IPS-18a (cell line): ENCODE data around the gene PSMB10.
"Not testable (repeated sequence)": the region's sequence is repeated elsewhere in the genome, so short reads cannot be mapped to it uniquely, and the experiment has no call there.

ENCODE experiments used
- H3K27ac ChIP-seq: one replicate; pipeline ENCODE4 v1.5.1; 2013; ENCODE audit warnings: low read length
- H3K27me3 ChIP-seq: one replicate; pipeline ENCODE4 v1.6.1; 2013; ENCODE audit warnings: mild to moderate bottlenecking, low read length; ENCODE audit not compliant: control insufficient read depth, insufficient read depth
- H3K36me3 ChIP-seq: one replicate; pipeline ENCODE4 v1.6.1; 2013; ENCODE audit warnings: low read depth, low read length; ENCODE audit not compliant: control insufficient read depth
- H3K4me1 ChIP-seq: one replicate; pipeline ENCODE4 v1.6.1; 2013; ENCODE audit warnings: low read depth, low read length; ENCODE audit not compliant: control insufficient read depth
- H3K4me3 ChIP-seq: one replicate; pipeline ENCODE4 v1.5.1; 2013; ENCODE audit warnings: low read length
- H3K9ac ChIP-seq: one replicate; pipeline ENCODE4 v1.6.1; 2013; ENCODE audit warnings: mild to moderate bottlenecking, low read length, moderate library complexity
- H3K9me3 ChIP-seq: one replicate; pipeline ENCODE4 v1.6.1; 2013; ENCODE audit warnings: low read depth, low read length; ENCODE audit not compliant: control insufficient read depth

PSMB10 gene

GRCh38 chr16:67936124-67936879 is at the start of gene PSMB10:
Gene PSMB10, minus strand, starts transcription at chr16:67936850. Its CDS starts 101 bp downstream, at chr16:67936749.
- H3K36me3 ChIP-seq: no peaks in the 10 kb centered on the region
- peak within 1 kb of the TSS; percentile 37 for H3K27ac ChIP-seq
- H3K27me3 ChIP-seq: no peaks in the 10 kb centered on the region
- H3K9ac ChIP-seq: peak within 1 kb of the TSS; percentile 79
- H3K9me3 ChIP-seq: no peaks in the 10 kb centered on the region
- H3K4me1 ChIP-seq: no peaks in the 10 kb centered on the region
- peak within 1 kb of the TSS; percentile 96 for H3K4me3 ChIP-seq

- Histone ChIP-seq H3K27ac (no peak overlapping the region), H3K4me1 (no peaks in the 10 kb centered on the region), H3K36me3 (no peaks in the 10 kb centered on the region), H3K9me3 (no peaks in the 10 kb centered on the region), H3K4me3 (no peak overlapping the region), H3K9ac (no peak overlapping the region), H3K27me3 (no peaks in the 10 kb centered on the region)
Measured at GRCh38 chr16:67982011-67982696, 45.5 kb upstream of the PSMB10 start.

GRCh38 chr16:67979955-67980678 is 43.5 kb upstream of the PSMB10 start, which contains the start of gene DPEP3:
Gene DPEP3, minus strand, starts transcription at chr16:67980499. Its CDS starts 119 bp downstream, at chr16:67980380.
- Histone ChIP-seq H3K4me3 (no peak within 1 kb of the TSS), H3K27me3 (no peaks in the 10 kb centered on the region), H3K27ac (no peak within 1 kb of the TSS), H3K36me3 (no peaks in the 10 kb centered on the region), H3K4me1 (no peaks in the 10 kb centered on the region), H3K9ac (no peak within 1 kb of the TSS), H3K9me3 (no peaks in the 10 kb centered on the region)

GRCh38 chr16:67977469-67978227 is 41.0 kb upstream of the PSMB10 start:
- Histone ChIP-seq H3K36me3 (no peaks in the 10 kb centered on the region), H3K27me3 (no peaks in the 10 kb centered on the region), H3K9ac (no peak overlapping the region), H3K4me3 (no peak overlapping the region), H3K4me1 (no peaks in the 10 kb centered on the region), H3K27ac (no peak overlapping the region), H3K9me3 (no peaks in the 10 kb centered on the region)

GRCh38 chr16:67977005-67977404 is 40.4 kb upstream of the PSMB10 start:
- H3K27ac ChIP-seq: no peak overlapping the region
- no peak overlapping the region for H3K4me3 ChIP-seq
- H3K9ac ChIP-seq: no peak overlapping the region
- no peaks in the 10 kb centered on the region for H3K4me1 ChIP-seq
- H3K36me3 ChIP-seq: no peaks in the 10 kb centered on the region
- no peaks in the 10 kb centered on the region for H3K9me3 ChIP-seq
- H3K27me3 ChIP-seq: no peaks in the 10 kb centered on the region

- no peak overlapping the region for H3K9ac ChIP-seq
- no peaks in the 10 kb centered on the region for H3K36me3 ChIP-seq
- no peaks in the 10 kb centered on the region for H3K27me3 ChIP-seq
- H3K4me3 ChIP-seq: no peak overlapping the region
- H3K9me3 ChIP-seq: no peaks in the 10 kb centered on the region
- H3K27ac ChIP-seq: no peak overlapping the region
- H3K4me1 ChIP-seq: no peaks in the 10 kb centered on the region
Measured at GRCh38 chr16:67976205-67976604, 39.6 kb upstream of the PSMB10 start.

GRCh38 chr16:67975321-67976105 is 38.9 kb upstream of the PSMB10 start:
- H3K27ac ChIP-seq: no peak overlapping the region
- H3K4me3 ChIP-seq: no peak overlapping the region
- no peaks in the 10 kb centered on the region for H3K4me1 ChIP-seq
- no peak overlapping the region for H3K9ac ChIP-seq
- H3K9me3 ChIP-seq: no peaks in the 10 kb centered on the region
- no peaks in the 10 kb centered on the region for H3K27me3 ChIP-seq
- no peaks in the 10 kb centered on the region for H3K36me3 ChIP-seq

- not testable (repeated sequence) for H3K9ac ChIP-seq, H3K4me1 ChIP-seq, H3K4me3 ChIP-seq, H3K36me3 ChIP-seq, H3K27ac ChIP-seq, H3K27me3 ChIP-seq, H3K9me3 ChIP-seq
Measured at GRCh38 chr16:67972285-67972684, 35.6 kb upstream of the PSMB10 start.

- Histone ChIP-seq H3K9ac (no peak overlapping the region), H3K36me3 (no peaks in the 10 kb centered on the region), H3K4me1 (peaks cover 14% of the 10 kb centered on the region), H3K27ac (no peak overlapping the region), H3K27me3 (no peaks in the 10 kb centered on the region), H3K4me3 (no peak overlapping the region), H3K9me3 (no peaks in the 10 kb centered on the region)
Measured at GRCh38 chr16:67971111-67971510, 34.5 kb upstream of the PSMB10 start.

GRCh38 chr16:67969254-67970039 is 32.8 kb upstream of the PSMB10 start:
- no peak overlapping the region for H3K27ac ChIP-seq
- H3K36me3 ChIP-seq: no peaks in the 10 kb centered on the region
- peak overlapping the region; percentile 68 for H3K4me3 ChIP-seq
- H3K4me1 ChIP-seq: peaks cover 14% of the 10 kb centered on the region
- H3K9ac ChIP-seq: no peak overlapping the region
- H3K27me3 ChIP-seq: no peaks in the 10 kb centered on the region
- H3K9me3 ChIP-seq: no peaks in the 10 kb centered on the region
